Measurements from ENCODE around the gene IFT27.

IFT27 gene

GRCh38 chr22:36772451-36772850, 3.5 kb downstream of the IFT27 start:
- in situ Hi-C loops (cut with HindIII; ENCODE audit: low sequenced_read_pairs), result no loop called here
- TF ChIP-seq CTCF (IDR thresholded peaks at IDR 0.05; ENCODE audit: low read depth, low read length), result no peak
- H3K4me3 ChIP-seq (ENCODE audit: low read depth, low read length), result no peak overlapping the region
- no peak for DNase-seq (ENCODE audit: low read depth, low spot score)

GRCh38 chr22:36771356-36772063, 4.4 kb downstream of the IFT27 start:
- no peak overlapping the region for H3K4me3 ChIP-seq (ENCODE audit: low read depth, low read length)
- in situ Hi-C loops (cut with HindIII; ENCODE audit: low sequenced_read_pairs), result no loop called here
- no peak for DNase-seq (ENCODE audit: low read depth, low spot score)
- no peak for TF ChIP-seq CTCF (IDR thresholded peaks at IDR 0.05; ENCODE audit: low read depth, low read length)

- in situ Hi-C loops (cut with HindIII; ENCODE audit: low sequenced_read_pairs), result no loop called here
Measured at GRCh38 chr22:36770513-36771231, 5.2 kb downstream of the IFT27 start.

GRCh38 chr22:36769541-36770512, 6.1 kb downstream of the IFT27 start:
- no peak for DNase-seq (ENCODE audit: low read depth, low spot score)
- no peak overlapping the region for H3K4me3 ChIP-seq (ENCODE audit: low read depth, low read length)
- TF ChIP-seq CTCF (IDR thresholded peaks at IDR 0.05; ENCODE audit: low read depth, low read length), result no peak
- in situ Hi-C loops (cut with HindIII; ENCODE audit: low sequenced_read_pairs), result no loop called here

More at GRCh38 chr22:36770513-36771231, 5.2 kb downstream of the IFT27 start:
- no peak for TF ChIP-seq CTCF (IDR thresholded peaks at IDR 0.05; ENCODE audit: low read depth, low read length)
- H3K4me3 ChIP-seq (ENCODE audit: low read depth, low read length), result no peak overlapping the region
- no peak for DNase-seq (ENCODE audit: low read depth, low spot score)

GRCh38 chr22:36768616-36769015, 7.3 kb downstream of the IFT27 start:
- no peak for DNase-seq (ENCODE audit: low read depth, low spot score)
- no peak overlapping the region for H3K4me3 ChIP-seq (ENCODE audit: low read depth, low read length)
- in situ Hi-C loops (cut with HindIII; ENCODE audit: low sequenced_read_pairs), result no loop called here
- TF ChIP-seq CTCF (IDR thresholded peaks at IDR 0.05; ENCODE audit: low read depth, low read length), result no peak

- no peak for TF ChIP-seq CTCF (IDR thresholded peaks at IDR 0.05; ENCODE audit: low read depth, low read length)
- H3K4me3 ChIP-seq (ENCODE audit: low read depth, low read length), result no peak overlapping the region
- in situ Hi-C loops (cut with HindIII; ENCODE audit: low sequenced_read_pairs), result no loop called here
- DNase-seq (ENCODE audit: low read depth, low spot score), result no peak
Measured at GRCh38 chr22:36768141-36768540, 7.8 kb downstream of the IFT27 start.
